ENCODE data around the gene MYO1B. TPM values are rescaled to one million over a fixed set of nuclear protein-coding genes. Genes with fewer than 3 reads are reported as not detected.

MYO1B gene
- total RNA-seq, 1 experiment from 2014 or later = 43.2 TPM

DNA sequence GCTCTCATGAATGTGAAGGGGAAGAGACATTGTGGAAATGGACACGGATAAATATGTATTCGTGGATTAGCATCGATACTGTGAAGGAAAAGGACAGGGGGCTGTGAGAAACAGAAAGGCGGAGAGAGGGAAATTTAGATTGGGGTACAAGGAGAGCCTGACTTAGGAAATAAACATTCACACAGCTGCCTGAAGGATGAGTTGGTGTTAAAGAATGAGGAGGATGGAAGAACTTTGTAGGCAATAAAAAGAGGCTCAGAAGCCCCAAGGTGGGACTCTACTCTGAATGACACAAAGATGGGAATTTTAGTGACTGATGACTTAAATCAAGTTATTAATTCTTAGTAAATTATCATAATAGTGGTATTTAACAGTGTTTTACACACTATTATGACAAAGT lies 10.1 kb downstream of the MYO1B start:
- peaks cover 41% of the 10 kb centered on the region; the same call in 1 of the 2 replicates for H3K79me2 ChIP-seq (ENCODE audit: insufficient read depth, low read length)

More for the DNA sequence above, 10.1 kb downstream of the MYO1B start:
- Histone ChIP-seq H3K23ac (ENCODE audit: insufficient read length, low read depth, low read length) (no peak overlapping the region), H2BK20ac (ENCODE audit: low read depth, low read length, poor library complexity, severe bottlenecking) (no peak overlapping the region), H4K5ac (ENCODE audit: insufficient read length, low read depth, low read length) (no peak overlapping the region), H3K4me2 (ENCODE audit: insufficient read depth, insufficient read length, low read length) (no peak overlapping the region), H3K4me1 (ENCODE audit: insufficient read depth, low read length) (peaks cover 10% of the 10 kb centered on the region; the same call in 1 of the 2 replicates), H4K91ac (ENCODE audit: insufficient read length, low read depth, low read length) (no peak overlapping the region), H4K8ac (replicated peaks; ENCODE audit: insufficient read length, low read depth, low read length) (no peak overlapping the region), H4K20me1 (ENCODE audit: control insufficient read depth, insufficient read depth, insufficient read length) (no peaks in the 10 kb centered on the region), H3K79me1 (ENCODE audit: insufficient read depth, low read depth, low read length, poor library complexity, severe bottlenecking) (peaks cover 1% of the 10 kb centered on the region), H3K4ac (ENCODE audit: low read depth, low read length) (no peak overlapping the region), H3K23me2 (ENCODE audit: insufficient read length, low read depth, low read length, poor library complexity, severe bottlenecking) (no peaks in the 10 kb centered on the region), H3K9me3 (ENCODE audit: control insufficient read depth, low read depth, low read length) (no peaks in the 10 kb centered on the region), H2AFZ (ENCODE audit: low read length) (no peak overlapping the region), H2AK5ac (ENCODE audit: insufficient read length, low read length) (no peak overlapping the region), H3K56ac (ENCODE audit: insufficient read length, low read depth, low read length) (no peak overlapping the region), H2BK15ac (ENCODE audit: low read depth, low read length) (no peak overlapping the region), H3K27me3 (ENCODE audit: insufficient read depth, low read length) (no peaks in the 10 kb centered on the region), H3K9ac (ENCODE audit: extremely low read depth, insufficient read length, low read length) (no peak overlapping the region), H3K27ac (ENCODE audit: insufficient read length, low read depth, low read length) (no peak overlapping the region), H3T11ph (ENCODE audit: low read length) (no peak overlapping the region), H3K18ac (ENCODE audit: insufficient read length, low read depth, low read length) (no peak overlapping the region), H3K14ac (ENCODE audit: insufficient read depth, low read length) (no peak overlapping the region), H2BK120ac (ENCODE audit: low read depth, low read length, poor library complexity, severe bottlenecking) (no peak overlapping the region), H2BK12ac (ENCODE audit: insufficient read length, low read depth, low read length) (no peak overlapping the region), H2BK5ac (ENCODE audit: insufficient read length, low read length) (no peak overlapping the region)
- Mint-ChIP-seq H3K4me3 (no peak overlapping the region), H3K36me3 (ENCODE audit: insufficient read depth in 1 of 3, low read depth in 3 of 3) (no peaks in the 10 kb centered on the region; a peak in 1 of 7 replicates), H3K27ac (peak overlapping the region in 1 of 3 experiments; percentile 1; a peak in 1 of 7 replicates), H3K9me3 (no peaks in the 10 kb centered on the region), H3K4me1 (peaks cover 35 to 47% of the 10 kb centered on the region in 2 experiments), H3K27me3 (ENCODE audit: low read depth) (no peaks in the 10 kb centered on the region)
- no CpG with 5 or more reads among the region's 4 CpGs for WGBS (ENCODE audit: extremely low coverage, insufficient read length, low lambda C conversion rate)
- no peak for DNase-seq
- TF ChIP-seq, protein P1, sequence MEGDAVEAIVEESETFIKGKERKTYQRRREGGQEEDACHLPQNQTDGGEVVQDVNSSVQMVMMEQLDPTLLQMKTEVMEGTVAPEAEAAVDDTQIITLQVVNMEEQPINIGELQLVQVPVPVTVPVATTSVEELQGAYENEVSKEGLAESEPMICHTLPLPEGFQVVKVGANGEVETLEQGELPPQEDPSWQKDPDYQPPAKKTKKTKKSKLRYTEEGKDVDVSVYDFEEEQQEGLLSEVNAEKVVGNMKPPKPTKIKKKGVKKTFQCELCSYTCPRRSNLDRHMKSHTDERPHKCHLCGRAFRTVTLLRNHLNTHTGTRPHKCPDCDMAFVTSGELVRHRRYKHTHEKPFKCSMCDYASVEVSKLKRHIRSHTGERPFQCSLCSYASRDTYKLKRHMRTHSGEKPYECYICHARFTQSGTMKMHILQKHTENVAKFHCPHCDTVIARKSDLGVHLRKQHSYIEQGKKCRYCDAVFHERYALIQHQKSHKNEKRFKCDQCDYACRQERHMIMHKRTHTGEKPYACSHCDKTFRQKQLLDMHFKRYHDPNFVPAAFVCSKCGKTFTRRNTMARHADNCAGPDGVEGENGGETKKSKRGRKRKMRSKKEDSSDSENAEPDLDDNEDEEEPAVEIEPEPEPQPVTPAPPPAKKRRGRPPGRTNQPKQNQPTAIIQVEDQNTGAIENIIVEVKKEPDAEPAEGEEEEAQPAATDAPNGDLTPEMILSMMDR (conservative IDR thresholded peaks at IDR 0.05) = no peak

All from H9 (cell line).